A673 (cell line): ENCODE results near the gene UBXN2A.

Experiments
- CTCF ChIP-seq: fragments of 300-800, 200-600 bp; sonication (generic); conservative IDR thresholded peaks from 2 replicates; pipeline ENCODE4 v1.5.1; 2017; ENCODE audit warnings: low read depth, mild to moderate bottlenecking, antibody characterized with exemption, low read length, moderate library complexity, mixed read lengths
- EZH2 ChIP-seq: fragments of 200-600 bp; sonication (generic); IDR thresholded peaks from 2 replicates; pipeline ENCODE4 v1.6.1; 2017; ENCODE audit warnings: borderline replicate concordance, low read depth, mild to moderate bottlenecking, mixed read lengths, antibody characterized with exemption, low read length; ENCODE audit not compliant: poor library complexity, severe bottlenecking

GRCh38 chr2:24017711-24018110 lies 77.4 kb downstream of the UBXN2A start:
- TF ChIP-seq CTCF (no peak), EZH2 (no peak)
